Posterior cingulate gyrus (tissue), 11 donors: ENCODE measurements around the gene BAD.

Experiments used
- DNase-seq, 10 donors: peaks; one replicate each; pipeline versions ENCODE4 v3.0.0 to v3.0.0-alpha.2; 2020 to 2021; ENCODE audit warnings: mixed read lengths in 3 of 10
- intact Hi-C: fragments of 100-400 bp; cut with DNase I; formaldehyde crosslinking; loops from one replicate; pipeline ENCODE4 v1.15.1; 2023

BAD gene

GRCh38 chr11:64263021-64263946 lies 21.2 kb downstream of the BAD start:
- intact Hi-C loops, result no loop called here
- DNase-seq, result no peak

GRCh38 chr11:64262271-64263002 lies 22.0 kb downstream of the BAD start:
- intact Hi-C loops, result no loop called here
- no peak for DNase-seq

- DNase-seq, result no peak
- intact Hi-C loops, result no loop called here
Measured at GRCh38 chr11:64261556-64262080, 22.8 kb downstream of the BAD start.

GRCh38 chr11:64260147-64260708 lies 24.2 kb downstream of the BAD start:
- intact Hi-C loops, result no loop called here
- no peak for DNase-seq

- intact Hi-C loops, result no loop called here
- DNase-seq, result no peak
Measured at GRCh38 chr11:64259533-64260067, 24.9 kb downstream of the BAD start.

- intact Hi-C loops, result no loop called here
- DNase-seq, result no peak
Measured at GRCh38 chr11:64258946-64259532, 25.4 kb downstream of the BAD start.

- no peak for DNase-seq
- intact Hi-C loops, result no loop called here
Measured at GRCh38 chr11:64258356-64258755, 26.1 kb downstream of the BAD start.

GRCh38 chr11:64256300-64256699 lies 28.2 kb downstream of the BAD start:
- intact Hi-C loops, result no loop called here
- DNase-seq, result no peak

- DNase-seq, result no peak
- intact Hi-C loops, result no loop called here
Measured at GRCh38 chr11:64255135-64256128, 29.0 kb downstream of the BAD start.

GRCh38 chr11:64254326-64254725 lies 30.1 kb downstream of the BAD start:
- DNase-seq, result no peak

GRCh38 chr11:64253481-64253880 lies 31.0 kb downstream of the BAD start:
- DNase-seq, result peak in 4 of 10 donors; percentile 48 to 89 (median 66)
- intact Hi-C loops, result loop anchor here (5.0 kb wide), 1 partner anchor 49 kb away; the partner anchor contains the start of gene CATSPERZ

More at GRCh38 chr11:64254326-64254725, 30.1 kb downstream of the BAD start:
- intact Hi-C loops, result loop anchor here (5.0 kb wide), 1 partner anchor 48 kb away; the partner anchor contains the start of gene CATSPERZ

GRCh38 chr11:64253043-64253442 lies 31.4 kb downstream of the BAD start:
- DNase-seq, result no peak
- intact Hi-C loops, result loop anchor here (5.0 kb wide), 1 partner anchor 49 kb away; the partner anchor contains the start of gene CATSPERZ

- intact Hi-C loops, result loop anchor here (5.0 kb wide), 1 partner anchor 50 kb away; the partner anchor contains the start of gene CATSPERZ
- no peak for DNase-seq
Measured at GRCh38 chr11:64252003-64252872, 32.2 kb downstream of the BAD start.

GRCh38 chr11:64251753-64252002 lies 32.8 kb downstream of the BAD start:
- no peak for DNase-seq
- intact Hi-C loops, result loop anchor here (5.0 kb wide), 1 partner anchor 51 kb away; the partner anchor contains the start of gene CATSPERZ

- intact Hi-C loops, result loop anchor here (5.0 kb wide), 1 partner anchor 51 kb away; the partner anchor contains the start of gene CATSPERZ
- DNase-seq, result peak in 5 of 10 donors; percentile 46 to 90 (median 78)
Measured at GRCh38 chr11:64251016-64251752, 33.3 kb downstream of the BAD start, which contains the start of gene PLCB3. Gene PLCB3, plus strand, starts transcription at chr11:64251530. Its CDS starts 120 bp downstream, at chr11:64251650.

GRCh38 chr11:64250415-64251015 lies 34.0 kb downstream of the BAD start:
- no peak for DNase-seq
- intact Hi-C loops, result loop anchor here (5.0 kb wide), 1 partner anchor 52 kb away; the partner anchor contains the start of gene CATSPERZ
